Superior temporal gyrus (tissue), 1 donor: Measurements from ENCODE around the gene IGF2.
"Not testable (repeated sequence)": the region's sequence is repeated elsewhere in the genome, so short reads cannot be mapped to it uniquely, and the experiment has no call there.

ENCODE experiments used
- DNase-seq: peaks from one replicate; pipeline ENCODE4 v3.0.0-alpha.2; 2016; ENCODE audit errors: extremely low spot score

IGF2 gene, protein sequence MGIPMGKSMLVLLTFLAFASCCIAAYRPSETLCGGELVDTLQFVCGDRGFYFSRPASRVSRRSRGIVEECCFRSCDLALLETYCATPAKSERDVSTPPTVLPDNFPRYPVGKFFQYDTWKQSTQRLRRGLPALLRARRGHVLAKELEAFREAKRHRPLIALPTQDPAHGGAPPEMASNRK

GRCh38 chr11:2139123-2139521 is at the start of gene IGF2:
IGF2 (minus strand) TSS chr11:2139389; CDS start chr11:2135523, 3,866 bp downstream.
- DNase-seq: no peak

- no peak for DNase-seq
These were observed 49.6 kb upstream of the IGF2 start for GRCh38 chr11:2188745-2189144.

DNA sequence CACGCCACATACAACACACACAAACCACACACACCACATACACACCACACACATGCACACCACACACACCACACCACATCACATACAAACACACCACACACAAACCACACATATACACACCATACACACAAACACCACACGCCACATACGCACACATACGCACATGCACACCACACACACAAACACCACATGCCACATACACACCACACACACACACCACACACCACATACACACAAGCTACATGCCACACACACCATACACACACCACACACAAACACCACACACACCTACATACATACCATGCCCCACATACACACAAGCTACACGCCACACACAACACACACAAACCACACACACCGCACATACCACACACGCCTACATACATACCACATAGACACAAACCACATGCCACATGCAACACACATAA is 48.1 kb upstream of the IGF2 start:
- DNase-seq: no peak

DNA sequence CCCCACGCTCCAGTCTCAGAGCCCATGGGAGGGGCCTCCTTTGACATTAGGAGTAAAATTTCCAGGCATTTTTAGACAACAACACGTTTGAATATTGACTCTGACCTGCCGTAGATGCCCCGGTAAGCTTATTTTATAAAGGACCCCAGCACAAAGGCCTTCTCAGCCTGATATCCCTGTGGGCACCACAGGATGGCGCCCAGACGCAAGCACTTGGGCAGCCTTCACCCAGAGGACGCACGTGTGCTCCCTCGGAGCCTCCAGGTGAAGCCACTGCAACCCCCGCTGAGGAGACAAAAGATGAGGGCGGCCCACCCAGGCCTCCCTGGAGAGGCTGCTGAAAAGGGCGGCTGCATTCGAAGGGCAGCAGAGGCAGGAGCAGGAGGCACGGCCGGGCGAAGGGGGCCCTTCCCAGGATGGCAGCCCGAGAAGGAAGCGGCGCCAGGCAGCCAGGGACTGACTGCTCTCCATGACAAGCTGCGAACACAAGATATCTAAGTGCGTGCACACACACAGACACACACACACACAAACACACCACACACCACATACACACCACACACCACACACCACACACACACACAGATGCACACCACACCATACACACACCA is 47.6 kb upstream of the IGF2 start:
- no peak for DNase-seq

DNA sequence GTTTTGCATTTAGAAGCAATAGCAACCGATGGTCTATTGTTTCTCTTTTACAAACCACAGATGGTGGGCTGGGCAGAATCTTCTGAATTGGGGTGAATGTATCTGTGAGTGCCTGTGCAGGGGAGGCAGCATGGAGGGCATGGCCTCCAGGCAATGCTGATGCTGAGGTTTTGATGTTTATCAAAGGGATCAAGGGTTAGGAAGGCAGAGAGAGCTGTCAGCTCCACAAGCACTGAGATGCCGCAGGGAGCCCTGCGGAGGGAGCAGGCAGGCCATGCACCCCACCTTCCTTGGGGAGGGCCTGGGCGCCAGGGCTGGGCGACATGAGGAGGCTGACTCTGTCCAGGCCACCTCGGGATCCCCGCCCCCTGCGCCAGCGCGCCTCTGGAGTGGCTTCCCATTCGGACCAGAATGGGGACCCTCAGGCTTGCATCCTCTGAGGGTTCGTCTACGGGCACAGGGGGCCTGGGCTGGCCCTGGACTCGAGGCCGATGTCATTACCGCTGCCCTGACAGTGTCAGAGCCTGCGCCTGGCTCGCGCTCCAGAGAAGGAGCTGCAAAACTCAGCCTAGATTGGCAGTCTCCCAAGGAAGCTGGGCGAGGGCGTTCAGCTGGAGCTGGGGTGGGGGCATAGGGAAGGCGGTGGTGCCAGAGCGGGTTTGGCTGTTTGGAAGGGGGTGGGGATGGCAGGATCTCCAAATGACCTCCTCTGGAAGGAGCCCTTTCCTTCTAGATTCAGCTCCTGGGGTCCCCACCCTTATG is 46.3 kb upstream of the IGF2 start:
- DNase-seq: no peak

GRCh38 chr11:2182692-2183474 is 43.7 kb upstream of the IGF2 start:
- DNase-seq: no peak

GRCh38 chr11:2182075-2182474 is 42.9 kb upstream of the IGF2 start:
- no peak for DNase-seq

DNA sequence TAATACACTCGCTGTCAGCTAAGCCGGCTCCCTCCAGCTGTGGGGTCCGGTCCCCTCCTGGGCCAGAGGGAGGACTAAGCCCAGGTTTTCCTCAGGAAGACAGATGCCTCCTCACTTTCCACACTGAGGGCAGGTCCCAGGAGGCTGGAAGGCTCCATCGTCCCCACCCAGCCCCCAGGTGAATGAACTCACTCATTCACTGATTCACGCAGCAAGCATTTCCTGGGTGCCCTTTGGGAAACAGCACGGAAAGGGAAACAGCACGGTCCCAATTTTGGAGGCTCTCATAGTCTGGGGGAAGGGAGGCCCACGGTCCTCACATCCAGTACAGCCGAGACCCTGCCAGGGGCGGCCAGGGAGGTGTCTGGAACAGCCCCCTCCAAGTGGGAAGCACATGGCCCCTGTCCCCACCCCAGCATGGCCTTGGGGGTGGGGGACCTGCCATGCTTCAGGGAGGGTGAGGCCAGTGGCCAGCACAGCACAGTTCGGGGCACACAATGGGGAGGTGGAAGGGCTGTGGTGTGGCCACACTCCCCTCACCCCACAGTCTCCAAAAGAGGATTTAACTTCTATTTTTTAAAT is 41.7 kb upstream of the IGF2 start:
- no peak for DNase-seq

- no peak for DNase-seq
These were observed 41.2 kb upstream of the IGF2 start for GRCh38 chr11:2180347-2180746.

DNA sequence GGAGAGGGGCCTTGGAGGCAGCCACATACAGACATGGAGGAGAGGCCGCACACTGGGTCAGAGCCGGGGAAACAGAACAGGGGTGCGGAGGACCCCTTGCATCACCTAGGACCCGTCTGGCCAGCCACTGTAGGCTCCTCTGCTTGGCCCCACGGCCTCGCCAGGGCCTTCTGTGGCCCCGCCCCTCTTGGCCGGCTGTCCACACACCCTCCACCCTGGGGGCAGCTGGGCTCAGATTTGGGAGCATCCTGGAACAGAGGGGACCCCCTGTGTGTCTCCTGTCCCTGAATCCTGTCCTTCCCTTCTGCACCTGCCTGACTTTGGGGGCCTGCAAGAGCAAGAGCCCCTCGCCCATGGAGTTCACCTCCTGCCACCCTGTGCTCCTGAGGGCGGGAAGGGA is 40.3 kb upstream of the IGF2 start:
- DNase-seq: no peak

DNA sequence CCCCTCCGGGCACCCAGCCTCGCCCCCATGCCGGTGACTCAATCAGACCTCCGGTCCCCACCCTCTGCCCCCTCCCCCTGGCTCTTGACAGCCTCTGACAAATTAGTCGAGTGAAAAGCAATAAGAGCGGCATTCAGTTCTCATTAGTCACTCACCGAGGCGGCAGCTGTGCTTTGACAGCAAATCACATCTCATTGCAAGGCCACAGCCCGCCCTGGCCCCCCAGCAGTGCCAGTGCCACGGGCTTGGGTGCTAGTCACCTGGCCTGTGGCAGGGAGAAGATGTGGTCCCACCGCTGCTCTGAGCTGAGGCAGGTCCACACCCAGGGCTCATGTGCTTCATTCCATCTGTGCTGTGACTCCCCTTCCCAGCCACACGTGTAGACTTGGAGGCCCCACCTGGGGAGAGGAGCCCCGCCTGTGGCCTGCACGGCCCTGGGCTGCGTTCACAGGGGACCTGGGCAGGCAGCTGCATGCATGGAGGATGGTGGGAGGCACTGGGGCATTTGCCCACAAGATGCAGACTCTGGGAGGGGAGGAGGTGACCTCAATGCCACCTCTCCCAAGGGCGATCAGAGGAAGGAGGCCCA is 39.8 kb upstream of the IGF2 start:
- DNase-seq: no peak

DNA sequence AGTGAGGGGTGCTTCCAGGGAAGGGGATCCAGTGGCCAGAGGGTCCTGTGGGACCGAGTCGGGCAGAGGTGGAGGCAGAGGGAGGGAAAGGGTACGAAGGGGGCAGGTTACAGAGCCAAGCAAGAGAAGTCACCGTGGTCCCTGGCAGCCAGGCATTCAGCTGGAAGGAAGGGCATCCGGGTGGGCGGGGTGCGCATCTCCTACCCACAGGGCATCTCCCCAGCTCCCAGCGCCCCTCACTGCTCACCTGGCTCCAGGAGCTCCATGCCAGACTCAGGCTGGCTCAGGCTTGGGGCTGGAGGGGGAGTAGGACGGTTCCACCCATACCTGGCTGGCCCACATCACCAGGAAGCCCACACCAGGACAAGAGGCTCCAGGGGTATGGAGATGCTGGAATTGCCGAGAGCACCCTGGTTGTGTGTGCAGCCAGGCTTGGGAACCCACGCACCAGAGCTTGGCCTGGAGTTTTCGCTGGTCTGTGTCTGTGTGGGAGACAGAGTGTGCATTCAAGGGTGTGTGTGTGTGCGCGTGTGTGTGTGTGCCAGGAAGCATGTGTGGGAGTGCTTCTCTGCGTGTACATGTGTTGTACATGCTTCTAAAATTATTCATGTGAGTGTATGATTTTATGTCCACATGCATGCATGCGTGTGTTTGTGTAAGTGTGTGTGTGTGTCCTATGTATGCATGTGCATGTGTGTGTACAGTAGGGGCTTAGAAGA is 39.0 kb upstream of the IGF2 start:
- not testable (repeated sequence) for DNase-seq

- DNase-seq: no peak
These were observed 37.9 kb upstream of the IGF2 start for GRCh38 chr11:2177076-2177475.

DNA sequence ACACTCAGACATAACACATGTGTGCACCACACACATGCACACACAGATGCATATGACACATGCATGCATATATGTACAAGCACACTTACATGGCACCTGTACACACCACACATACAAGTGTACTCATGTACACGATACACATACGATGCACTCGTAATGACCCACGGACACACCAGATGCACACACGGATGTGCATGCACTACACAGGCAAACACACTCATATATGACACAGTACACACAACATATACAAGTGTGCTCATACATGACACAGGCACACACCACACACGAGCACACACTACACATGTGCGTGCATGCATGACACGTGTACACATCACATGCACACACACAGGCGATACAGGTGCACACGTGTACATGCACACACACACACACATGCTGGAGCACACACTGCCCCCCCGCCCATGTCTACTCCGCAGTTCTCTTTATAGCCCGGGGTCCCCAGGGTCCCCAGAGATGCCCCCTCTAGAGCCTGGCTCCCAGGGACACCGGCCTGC is 37.3 kb upstream of the IGF2 start:
- no peak for DNase-seq

GRCh38 chr11:2175659-2176058 is 36.5 kb upstream of the IGF2 start:
- no peak for DNase-seq

GRCh38 chr11:2174361-2174760 is 35.2 kb upstream of the IGF2 start:
- DNase-seq: no peak

- DNase-seq: no peak
These were observed 34.6 kb upstream of the IGF2 start for GRCh38 chr11:2173761-2174160.

DNA sequence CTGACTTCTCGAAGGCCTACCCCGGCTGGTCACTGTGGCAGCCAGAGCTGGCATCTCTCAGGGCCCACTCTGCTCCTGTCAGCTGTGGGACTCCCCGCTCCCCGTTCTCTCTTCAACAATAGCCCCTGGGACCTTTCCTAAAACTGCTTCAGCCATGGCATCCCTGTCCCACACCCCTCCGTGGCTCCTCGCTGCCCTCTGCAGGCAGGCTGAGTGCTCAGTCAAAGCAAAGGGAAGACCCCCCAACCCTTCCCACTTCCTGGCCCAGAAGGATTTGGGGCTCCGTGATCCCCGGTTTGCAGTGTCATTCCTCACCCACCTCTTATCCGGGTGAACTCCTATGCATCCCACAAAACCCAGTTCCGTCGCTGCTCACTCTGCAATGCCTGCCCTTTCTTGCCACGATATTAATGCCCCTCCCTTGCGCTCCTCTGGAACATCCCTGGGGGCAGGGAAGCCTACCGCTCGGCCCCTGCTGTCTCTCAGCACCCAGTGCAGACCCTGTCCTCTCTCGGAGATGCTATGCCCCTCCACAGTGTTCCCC is 34.0 kb upstream of the IGF2 start:
- DNase-seq: no peak

GRCh38 chr11:2172676-2173075 is 33.5 kb upstream of the IGF2 start:
- DNase-seq: no peak

GRCh38 chr11:2171591-2172003 is 32.4 kb upstream of the IGF2 start, which contains the start of gene TH:
TH (minus strand) TSS chr11:2171815; CDS start chr11:2171786, 29 bp downstream.
- no peak for DNase-seq
